Testis (tissue), 3 donors: Measurements from ENCODE around the gene MARK4. TPM values are rescaled to one million over a fixed set of nuclear protein-coding genes. Genes with fewer than 3 reads are reported as not detected.

Experiments used
- DNase-seq: peaks from one replicate; pipeline ENCODE4 v3.0.0-alpha.2; 2019
- H3K27ac ChIP-seq, 2 donors: fragments of 200-600 bp; sonication (generic); one replicate each; pipeline ENCODE4 v1.5.1; 2019
- H3K27me3 ChIP-seq: fragments of 200-600 bp; sonication (generic); one replicate; pipeline ENCODE4 v1.5.1; 2019
- H3K36me3 ChIP-seq: fragments of 200-600 bp; sonication (generic); one replicate; pipeline ENCODE4 v1.5.1; 2017; ENCODE audit warnings: low read depth; ENCODE audit errors: missing control alignments
- H3K4me1 ChIP-seq: fragments of 200-600 bp; sonication (generic); one replicate; pipeline ENCODE4 v1.5.1; 2019
- H3K4me3 ChIP-seq, 2 donors: fragments of 200-600 bp; sonication (generic); one replicate each; pipeline ENCODE4 v1.5.1; 2017 to 2019
- H3K9me3 ChIP-seq: fragments of 200-600 bp; sonication (generic); one replicate; pipeline ENCODE4 v1.5.1; 2017
- CTCF ChIP-seq, 3 experiments: fragments of 450-650 bp in 2 of 3; fragments of 200-600 bp in 1 of 3; sonication (generic) in 1 of 3; IDR thresholded peaks; one replicate each; pipeline ENCODE4 v1.5.1; 2016 to 2019; ENCODE audit warnings: antibody characterized with exemption in 3 of 3, mild to moderate bottlenecking in 2 of 3, moderate library complexity in 1 of 3
- POLR2A ChIP-seq: fragments of 450-650 bp; IDR thresholded peaks from one replicate; pipeline ENCODE4 v1.6.1; 2017; ENCODE audit warnings: antibody characterized with exemption, mild to moderate bottlenecking, moderate library complexity
- WGBS, 2 donors: methylation state at CpG; one replicate each; pipeline ENCODE4 v1.1.5; 2018; 5-methylcytosine and 5-hydroxymethylcytosine counted together
- intact Hi-C: fragments of 100-400 bp; cut with DNase I; formaldehyde crosslinking; loops from one replicate; pipeline ENCODE4 v1.15.1; 2023; ENCODE audit warnings: low total_unique reads
- polyA plus RNA-seq: library from polyadenylated mRNA; stranded (reverse); fragments of 350-450 nt; fragmentation: Illumina TruSeq; extraction: RNeasy Lipid Tissue Mini Kit (QIAGEN cat#74804); gene quantifications from one replicate; pipeline ENCODE4 v1.2.3, GENCODE V29; 2014; ENCODE audit warnings: low read depth, low replicate concordance; ENCODE audit not compliant: insufficient read depth
- total RNA-seq, 2 donors: library from RNA; depleted of rRNA; stranded (reverse); fragments of >200 nt; gene quantifications; one replicate each; pipeline ENCODE4 v1.2.3, GENCODE V29; 2016

MARK4 gene
- total and polyA plus RNA-seq, 3 donors from 2014 or later, result 114 to 200 (median 197) TPM

- Histone ChIP-seq H3K4me3 (no peak overlapping the region), H3K27me3 (no peaks in the 10 kb centered on the region), H3K4me1 (no peaks in the 10 kb centered on the region), H3K27ac (no peak overlapping the region), H3K36me3 (no peaks in the 10 kb centered on the region), H3K9me3 (no peaks in the 10 kb centered on the region)
- DNase-seq, result no peak
- no peak for TF ChIP-seq CTCF (IDR thresholded peaks at IDR 0.05)
- WGBS, 2 donors, result 57 to 70% methylated on average over 6 to 15 of the region's 15 CpGs
- intact Hi-C loops, result no loop called here
Measured at GRCh38 chr19:45344621-45345505, 93.8 kb downstream of the MARK4 start.

GRCh38 chr19:45345506-45345860 lies 94.4 kb downstream of the MARK4 start:
- H3K27ac ChIP-seq, result no peak overlapping the region
- TF ChIP-seq POLR2A (no peak), CTCF (IDR thresholded peaks at IDR 0.05) (no peak)
- no peak overlapping the region for H3K4me3 ChIP-seq
- intact Hi-C loops, result no loop called here
- no peak for DNase-seq
- H3K9me3 ChIP-seq, result no peaks in the 10 kb centered on the region
- no peaks in the 10 kb centered on the region for H3K4me1 ChIP-seq
- H3K27me3 ChIP-seq, result no peaks in the 10 kb centered on the region
- no peaks in the 10 kb centered on the region for H3K36me3 ChIP-seq
- WGBS, 2 donors, result 73 to 91% methylated on average over 6 to 15 of the region's 15 CpGs

GRCh38 chr19:45346449-45346848 lies 95.4 kb downstream of the MARK4 start:
- WGBS, 2 donors, result 60 to 63% methylated on average over 8 to 23 of the region's 27 CpGs
- TF ChIP-seq CTCF (IDR thresholded peaks at IDR 0.05), result no peak
- TF ChIP-seq POLR2A, result no peak
- no peaks in the 10 kb centered on the region for H3K27me3 ChIP-seq

GRCh38 chr19:45347570-45348366 lies 96.7 kb downstream of the MARK4 start:
- 72 to 79% methylated on average over 17 to 25 of the region's 25 CpGs for WGBS, 2 donors
- H3K4me1 ChIP-seq, result no peaks in the 10 kb centered on the region

More at GRCh38 chr19:45346449-45346848, 95.4 kb downstream of the MARK4 start:
- DNase-seq, result no peak
- Histone ChIP-seq H3K4me1 (no peaks in the 10 kb centered on the region), H3K9me3 (no peaks in the 10 kb centered on the region), H3K36me3 (no peaks in the 10 kb centered on the region), H3K4me3 (no peak overlapping the region), H3K27ac (no peak overlapping the region)
- intact Hi-C loops, result no loop called here

More at GRCh38 chr19:45347570-45348366, 96.7 kb downstream of the MARK4 start:
- Histone ChIP-seq H3K4me3 (no peak overlapping the region), H3K27me3 (no peaks in the 10 kb centered on the region), H3K27ac (no peak overlapping the region), H3K36me3 (no peaks in the 10 kb centered on the region), H3K9me3 (no peaks in the 10 kb centered on the region)
- TF ChIP-seq CTCF (IDR thresholded peaks at IDR 0.05) (no peak), POLR2A (no peak)
- no peak for DNase-seq
- intact Hi-C loops, result no loop called here
